Measurements from ENCODE around the gene MMP15. TPM values are rescaled to one million over a fixed set of nuclear protein-coding genes. Genes with fewer than 3 reads are reported as not detected.
"Not testable (repeated sequence)": the region's sequence is repeated elsewhere in the genome, so short reads cannot be mapped to it uniquely, and the experiment has no call there.

Gene MMP15
- total RNA-seq, 1 donor from 2014 or later = 62.2 TPM

GRCh38 chr16:58063377-58064076, 38.0 kb downstream of the MMP15 start:
- intact Hi-C loops (cut with micrococcal nuclease) = no loop called here
- DNase-seq = no peak
- ATAC-seq = peak; percentile 57

- ATAC-seq = no peak
- no peak for DNase-seq
- intact Hi-C loops (cut with micrococcal nuclease) = no loop called here
Measured at GRCh38 chr16:58070585-58070984, 45.0 kb downstream of the MMP15 start.

- intact Hi-C loops (cut with micrococcal nuclease); ATAC-seq; DNase-seq: not testable (repeated sequence)
Measured at GRCh38 chr16:58072134-58072533, 46.6 kb downstream of the MMP15 start.

- not testable (repeated sequence) for DNase-seq
Measured at GRCh38 chr16:58073086-58073485, 47.5 kb downstream of the MMP15 start.

GRCh38 chr16:58074657-58075056, 49.1 kb downstream of the MMP15 start:
- intact Hi-C loops (cut with micrococcal nuclease) = no loop called here
- DNase-seq (no peak), ATAC-seq (no peak)

More at GRCh38 chr16:58073086-58073485, 47.5 kb downstream of the MMP15 start:
- intact Hi-C loops (cut with micrococcal nuclease); ATAC-seq: not testable (repeated sequence)

GRCh38 chr16:58076514-58076913, 51.0 kb downstream of the MMP15 start:
- intact Hi-C loops (cut with micrococcal nuclease) = no loop called here
- no peak for DNase-seq
- no peak for ATAC-seq

GRCh38 chr16:58077796-58078195, 52.2 kb downstream of the MMP15 start:
- intact Hi-C loops (cut with micrococcal nuclease) = no loop called here
- ATAC-seq (no peak), DNase-seq (no peak)

- intact Hi-C loops (cut with micrococcal nuclease); ATAC-seq; DNase-seq: not testable (repeated sequence)
Measured at GRCh38 chr16:58080657-58081056, 55.1 kb downstream of the MMP15 start.

GRCh38 chr16:58082381-58082780, 56.8 kb downstream of the MMP15 start:
- intact Hi-C loops (cut with micrococcal nuclease) = no loop called here
- DNase-seq = no peak
- ATAC-seq = no peak

GRCh38 chr16:58084635-58085034, 59.1 kb downstream of the MMP15 start:
- ATAC-seq (no peak), DNase-seq (no peak)
- intact Hi-C loops (cut with micrococcal nuclease) = no loop called here

GRCh38 chr16:58085171-58085570, 59.6 kb downstream of the MMP15 start:
- ATAC-seq (no peak), DNase-seq (no peak)
- intact Hi-C loops (cut with micrococcal nuclease) = no loop called here

- ATAC-seq (no peak), DNase-seq (no peak)
- intact Hi-C loops (cut with micrococcal nuclease) = no loop called here
Measured at GRCh38 chr16:58085584-58086251, 60.2 kb downstream of the MMP15 start.

- ATAC-seq = no peak
- no peak for DNase-seq
- intact Hi-C loops (cut with micrococcal nuclease) = no loop called here
Measured at GRCh38 chr16:58086381-58087208, 61.0 kb downstream of the MMP15 start.

- intact Hi-C loops (cut with micrococcal nuclease) = no loop called here
- no peak for DNase-seq
- ATAC-seq = no peak
Measured at GRCh38 chr16:58087209-58087913, 61.8 kb downstream of the MMP15 start.

GRCh38 chr16:58088091-58088490, 62.5 kb downstream of the MMP15 start:
- ATAC-seq (no peak), DNase-seq (no peak)
- intact Hi-C loops (cut with micrococcal nuclease) = no loop called here

GRCh38 chr16:58090396-58090795, 64.8 kb downstream of the MMP15 start:
- DNase-seq = not testable (repeated sequence)

GRCh38 chr16:58094026-58094425, 68.5 kb downstream of the MMP15 start:
- ATAC-seq = no peak

More at GRCh38 chr16:58090396-58090795, 64.8 kb downstream of the MMP15 start:
- ATAC-seq; intact Hi-C loops (cut with micrococcal nuclease): not testable (repeated sequence)

GRCh38 chr16:58094791-58095574, 69.4 kb downstream of the MMP15 start:
- ATAC-seq (no peak), DNase-seq (no peak)
- intact Hi-C loops (cut with micrococcal nuclease) = no loop called here

More at GRCh38 chr16:58094026-58094425, 68.5 kb downstream of the MMP15 start:
- no peak for DNase-seq
- intact Hi-C loops (cut with micrococcal nuclease) = no loop called here

All from left ventricle myocardium superior (tissue), 1 donor.